Left ventricle myocardium superior (tissue), 1 donor: ENCODE results near the gene SLC25A48. TPM values are rescaled to one million over a fixed set of nuclear protein-coding genes. Genes with fewer than 3 reads are reported as not detected.

ENCODE experiments used
- ATAC-seq: fragments of 200-7000 bp; cut with Tn5 transposase; one replicate; pipeline ENCODE4 v1.9.1; 2020; ENCODE audit warnings: mild to moderate bottlenecking, moderate library complexity
- DNase-seq: peaks from one replicate; pipeline ENCODE4 v3.0.0-alpha.2; 2020
- intact Hi-C: fragments of 100-400 bp; cut with micrococcal nuclease; formaldehyde crosslinking; loops from one replicate; pipeline ENCODE4 v1.11.0; 2022
- total RNA-seq: library from RNA; stranded (reverse); fragmentation: NEBNext Ultra II Directional; extraction: Animal tissue kit (Norgen Biotek cat#: 25700); gene quantifications from one replicate; pipeline ENCODE4 v1.2.1, GENCODE V29; 2021
- donor health status: DM: no; HTN: yes; CAD: no; lungs with severe emphysema.

Gene SLC25A48
- total RNA-seq, 1 donor from 2014 or later, result 0.40 TPM

DNA sequence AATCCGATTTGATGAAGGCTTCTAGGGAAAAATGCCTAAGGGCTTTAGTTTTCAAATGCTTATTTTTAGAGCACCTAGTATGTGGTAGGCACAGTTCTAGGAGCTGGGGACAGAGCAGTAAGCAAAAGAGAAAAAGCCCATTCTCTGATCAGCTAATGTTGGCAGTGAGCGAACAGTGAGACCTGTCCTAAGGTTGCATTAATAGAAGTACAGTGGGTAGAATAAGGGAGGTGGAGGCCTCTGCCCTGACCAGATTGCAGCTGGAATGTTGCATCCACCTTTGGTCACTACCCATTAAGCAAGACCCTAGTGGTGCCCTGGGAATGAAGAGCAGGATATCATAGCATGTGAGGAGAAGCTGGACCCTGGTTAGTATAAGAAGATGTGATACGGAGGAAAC lies 41.1 kb downstream of the SLC25A48 start:
- ATAC-seq (no peak), DNase-seq (no peak)
- intact Hi-C loops, result no loop called here

DNA sequence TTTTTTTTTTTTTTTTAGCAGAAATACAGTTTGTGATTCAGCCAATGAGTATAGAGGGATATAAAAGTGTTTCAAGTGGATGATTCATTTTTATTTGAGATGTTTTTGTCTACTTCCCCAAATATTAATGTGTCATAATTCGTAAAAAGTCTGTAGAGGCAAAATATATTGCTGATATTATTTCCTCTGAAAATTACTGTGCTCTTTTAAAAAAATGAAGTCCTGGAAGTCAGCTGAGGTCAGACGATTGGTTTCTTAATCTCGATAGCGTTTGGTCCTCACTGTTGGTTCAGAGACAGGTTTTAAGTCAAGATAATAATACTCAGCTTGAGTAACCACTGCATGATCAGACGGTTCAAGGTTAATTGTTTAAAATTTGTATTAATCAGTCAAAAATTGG lies 41.7 kb downstream of the SLC25A48 start:
- no peak for DNase-seq
- intact Hi-C loops, result no loop called here
- ATAC-seq, result no peak

DNA sequence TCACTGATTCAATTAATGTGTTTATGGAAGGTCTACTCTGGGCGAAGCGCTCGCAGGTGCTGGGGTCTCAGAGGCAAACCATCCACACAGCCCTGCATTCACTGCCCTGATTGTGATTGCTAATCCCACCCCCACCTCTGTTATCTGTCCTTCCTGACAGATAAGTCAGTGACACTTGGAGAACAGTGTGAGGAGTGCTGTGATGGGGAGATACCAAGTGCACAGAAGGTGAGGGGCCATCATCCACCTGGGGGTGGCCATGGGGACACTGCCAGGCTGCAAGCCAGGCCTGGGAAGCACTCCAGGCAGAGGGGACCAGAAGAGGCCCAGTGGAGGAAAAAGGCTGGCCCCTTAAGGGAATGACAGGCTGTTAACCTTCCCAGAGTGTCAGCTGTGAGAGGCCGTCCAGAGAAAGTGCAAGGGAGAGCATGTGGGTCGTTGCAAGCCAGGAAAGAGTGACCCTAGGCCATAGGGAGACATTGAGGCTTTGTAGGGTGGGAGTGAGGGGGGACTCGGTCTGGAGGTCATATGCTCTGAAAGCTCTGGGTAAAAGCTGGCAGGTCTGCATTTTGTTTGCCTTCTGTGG lies 43.2 kb downstream of the SLC25A48 start:
- intact Hi-C loops, result no loop called here
- DNase-seq (no peak), ATAC-seq (no peak)

- ATAC-seq, result peak; percentile 30
- intact Hi-C loops, result no loop called here
- no peak for DNase-seq
Observed at GRCh38 chr5:135878156-135878620, 43.7 kb downstream of the SLC25A48 start.

DNA sequence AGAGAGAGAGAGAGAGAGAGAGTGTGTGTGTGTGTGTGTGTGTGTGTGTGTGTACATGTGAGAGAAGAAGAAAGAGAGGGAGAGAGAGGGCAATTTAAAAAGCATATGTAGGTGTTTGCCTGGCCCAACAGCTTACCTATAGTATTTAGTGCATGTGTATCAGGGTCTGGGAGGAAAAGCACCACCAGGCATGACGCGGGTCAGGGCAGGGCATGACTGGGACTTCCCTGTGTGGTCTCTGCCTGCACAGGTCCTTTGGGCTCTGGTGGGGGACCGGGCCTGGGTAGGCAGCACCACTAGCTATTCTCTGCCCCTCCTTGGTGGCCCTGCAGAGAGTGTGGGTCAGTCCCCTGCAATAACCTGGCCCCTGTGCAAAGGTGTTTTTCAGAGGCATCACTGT lies 45.1 kb downstream of the SLC25A48 start:
- DNase-seq, result no peak
- intact Hi-C loops, result no loop called here
- ATAC-seq, result no peak

GRCh38 chr5:135880278-135880677 lies 45.8 kb downstream of the SLC25A48 start:
- intact Hi-C loops, result no loop called here
- ATAC-seq, result no peak

GRCh38 chr5:135880801-135881200 lies 46.3 kb downstream of the SLC25A48 start:
- intact Hi-C loops, result no loop called here
- no peak for DNase-seq

More at GRCh38 chr5:135880278-135880677, 45.8 kb downstream of the SLC25A48 start:
- DNase-seq, result no peak

DNA sequence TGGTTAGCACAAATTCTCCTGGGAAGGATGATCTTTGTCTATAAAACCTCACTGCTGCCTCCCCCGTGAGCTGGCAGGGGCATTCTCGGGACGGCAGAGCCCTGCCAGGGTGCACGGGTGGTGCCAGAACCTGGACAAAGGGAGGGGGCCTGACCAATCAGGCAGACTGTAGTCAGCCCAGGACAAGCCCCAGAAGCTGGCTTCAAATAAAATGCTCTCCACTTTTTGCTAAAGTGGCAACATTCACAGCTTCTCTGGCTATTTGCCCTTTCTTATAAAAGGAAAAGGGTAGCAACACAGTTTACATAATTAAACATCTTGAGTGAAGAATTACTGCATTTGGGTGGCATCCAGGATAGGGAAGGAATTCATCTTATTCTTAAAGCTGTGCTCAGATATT lies 46.8 kb downstream of the SLC25A48 start:
- DNase-seq, result no peak
- intact Hi-C loops, result no loop called here
- no peak for ATAC-seq

More at GRCh38 chr5:135880801-135881200, 46.3 kb downstream of the SLC25A48 start:
- no peak for ATAC-seq

DNA sequence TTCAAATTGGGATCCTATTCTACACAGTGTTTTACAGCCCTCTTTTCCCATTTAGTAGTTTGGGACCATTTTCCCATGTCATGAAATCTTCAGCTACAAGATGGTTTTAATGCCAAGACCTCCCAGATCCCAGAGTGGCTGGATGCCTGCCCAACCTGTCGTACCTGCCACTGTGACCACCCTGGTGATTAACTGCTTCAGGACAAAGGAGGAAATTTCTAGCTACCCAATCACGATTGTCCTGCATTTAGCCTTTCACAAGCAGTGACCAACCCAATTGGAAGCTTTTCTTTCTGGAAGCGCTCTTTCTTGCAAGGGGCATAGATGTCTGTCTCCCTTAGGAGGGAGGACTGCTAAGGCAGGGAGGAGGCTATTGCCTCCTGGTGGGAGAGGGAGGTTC lies 47.4 kb downstream of the SLC25A48 start:
- intact Hi-C loops, result no loop called here
- ATAC-seq (no peak), DNase-seq (no peak)

DNA sequence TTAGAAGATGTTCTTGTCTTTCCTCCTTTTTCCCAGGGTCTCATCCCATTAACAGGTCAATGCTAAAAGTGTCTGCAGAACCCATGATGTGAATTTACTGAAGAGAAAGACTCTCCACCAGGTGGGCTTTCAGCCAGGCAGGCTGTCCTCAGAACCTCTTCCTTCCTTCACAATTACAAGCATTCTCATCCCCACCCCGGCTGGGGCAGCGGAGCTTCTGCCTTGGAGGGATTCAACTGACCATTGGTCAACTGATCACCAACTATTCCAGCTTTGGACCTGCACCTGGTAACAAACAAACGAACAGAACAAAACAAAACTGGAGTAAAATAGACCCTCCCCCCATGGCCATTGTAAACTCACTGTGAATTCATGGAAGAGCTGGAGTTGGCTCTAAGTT lies 48.6 kb downstream of the SLC25A48 start:
- no peak for ATAC-seq
- intact Hi-C loops, result no loop called here
- no peak for DNase-seq

GRCh38 chr5:135883441-135883840 lies 49.0 kb downstream of the SLC25A48 start:
- no peak for DNase-seq
- ATAC-seq, result no peak
- intact Hi-C loops, result no loop called here

DNA sequence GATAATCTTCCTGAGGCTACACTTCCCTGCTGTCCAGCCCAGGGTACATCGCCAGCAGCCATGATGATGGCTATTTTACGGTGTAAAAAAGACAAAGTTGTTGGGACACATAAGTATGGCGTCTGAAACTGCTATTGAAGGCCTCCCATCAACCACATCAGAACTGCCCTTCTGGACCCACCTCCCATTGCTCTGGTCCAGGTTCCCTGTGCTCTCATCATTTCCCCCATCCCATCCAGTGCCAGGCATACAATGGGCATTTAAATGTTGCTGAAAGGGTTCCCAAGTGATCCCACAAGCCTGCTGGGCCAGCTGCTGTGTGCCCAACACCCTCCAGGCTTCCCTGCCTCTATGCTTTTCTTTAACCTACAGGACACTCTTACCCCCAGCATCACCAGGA lies 50.6 kb downstream of the SLC25A48 start:
- ATAC-seq, result no peak
- no peak for DNase-seq
- intact Hi-C loops, result loop anchor here (5.0 kb wide), 1 partner anchor 327 kb away; no protein-coding TSS in a partner anchor

- intact Hi-C loops, result loop anchor here (5.0 kb wide), 1 partner anchor 326 kb away; no protein-coding TSS in a partner anchor
- no peak for DNase-seq
- ATAC-seq, result no peak
Observed at GRCh38 chr5:135886136-135886535, 51.7 kb downstream of the SLC25A48 start.

GRCh38 chr5:135887447-135887864 lies 53.0 kb downstream of the SLC25A48 start:
- peak; percentile 41 for DNase-seq
- peak; percentile 87 for ATAC-seq
- intact Hi-C loops, result loop anchor here (5.0 kb wide), 1 partner anchor 325 kb away; no protein-coding TSS in a partner anchor

GRCh38 chr5:135887881-135888614 lies 53.6 kb downstream of the SLC25A48 start:
- intact Hi-C loops, result loop anchor here (5.0 kb wide), 1 partner anchor 324 kb away; no protein-coding TSS in a partner anchor
- peak; percentile 32 for ATAC-seq
- no peak for DNase-seq

DNA sequence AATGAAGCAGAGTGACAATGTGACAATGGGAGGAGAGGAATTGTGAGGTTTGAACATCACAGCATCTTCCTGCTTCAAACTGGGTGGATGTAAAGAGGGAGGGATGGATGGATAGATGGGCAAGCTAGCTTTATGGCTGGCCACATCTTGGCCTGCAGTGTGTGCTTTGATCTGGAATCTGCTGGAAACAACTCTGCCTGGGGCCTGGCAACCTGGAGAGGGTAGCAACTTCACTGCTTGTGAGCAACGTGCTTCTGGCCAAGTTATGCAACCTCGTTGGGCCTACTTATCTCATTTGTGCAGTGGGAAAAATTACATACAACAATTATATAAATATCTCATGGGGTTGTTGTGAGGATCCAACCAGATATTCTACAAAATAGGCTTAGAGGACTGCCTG lies 55.8 kb downstream of the SLC25A48 start:
- intact Hi-C loops, result no loop called here
- DNase-seq (no peak), ATAC-seq (peak; percentile 75)

GRCh38 chr5:135890867-135891266 lies 56.4 kb downstream of the SLC25A48 start:
- intact Hi-C loops, result no loop called here
- ATAC-seq, result no peak
- no peak for DNase-seq

DNA sequence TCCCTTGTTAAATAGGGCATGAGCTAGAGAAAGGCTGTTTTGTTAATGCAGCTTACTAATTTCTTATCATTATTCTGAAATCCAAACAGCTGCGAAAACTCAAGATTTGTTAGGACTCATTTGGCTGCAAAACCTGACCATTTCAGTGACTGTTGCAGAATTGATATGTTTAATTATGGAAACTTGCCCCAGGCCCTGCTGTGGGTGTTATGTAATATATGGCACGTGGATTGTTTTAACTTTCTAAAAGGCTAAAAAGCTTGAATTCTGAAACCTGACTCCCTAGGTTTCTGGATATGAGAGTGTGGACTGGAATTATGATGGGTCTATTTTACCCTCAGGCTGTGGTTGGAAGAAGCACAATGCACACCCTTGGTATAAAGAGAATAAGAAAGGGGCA lies 56.8 kb downstream of the SLC25A48 start:
- DNase-seq, result no peak
- intact Hi-C loops, result no loop called here
- ATAC-seq, result no peak

GRCh38 chr5:135891791-135892190 lies 57.3 kb downstream of the SLC25A48 start:
- ATAC-seq, result no peak
- intact Hi-C loops, result no loop called here
- no peak for DNase-seq

DNA sequence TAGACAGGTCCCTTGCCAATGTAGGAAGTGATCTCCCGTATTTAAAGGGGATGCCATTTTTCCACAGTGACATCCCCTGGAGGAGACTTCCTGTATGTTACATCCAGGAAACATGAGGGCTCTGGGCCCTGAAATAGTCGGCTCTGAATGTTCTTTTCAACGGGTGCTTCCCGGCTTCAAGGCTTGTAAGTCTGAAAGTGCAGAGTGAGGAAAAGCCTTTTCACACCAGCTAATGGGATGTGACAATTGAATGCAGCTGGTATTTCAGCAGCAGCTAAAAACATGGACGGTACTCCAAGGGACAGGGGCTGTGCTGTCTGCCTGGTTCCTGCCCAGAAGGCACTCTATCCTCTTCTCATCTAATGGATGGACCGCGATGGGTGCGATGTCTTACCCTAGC lies 59.8 kb downstream of the SLC25A48 start:
- intact Hi-C loops, result no loop called here
- ATAC-seq (no peak), DNase-seq (no peak)

DNA sequence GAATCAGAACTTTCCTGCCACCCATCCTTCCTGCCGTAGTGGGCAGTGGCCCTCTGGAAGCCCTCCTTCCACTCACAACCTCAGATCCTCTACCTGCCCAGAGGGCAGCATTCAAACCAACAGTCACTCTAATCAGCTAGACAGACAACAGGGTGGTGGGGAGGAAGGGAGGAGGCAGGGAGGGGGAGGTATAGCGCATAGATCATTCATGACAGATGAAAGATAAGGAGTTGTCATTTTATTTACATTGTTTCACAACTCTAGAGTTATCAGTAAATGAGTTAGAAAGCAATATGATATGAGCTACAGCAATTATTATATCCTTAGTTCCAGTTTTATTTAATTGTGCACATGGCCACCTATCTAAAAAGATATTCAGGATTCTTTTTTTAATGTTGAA lies 60.3 kb downstream of the SLC25A48 start:
- intact Hi-C loops, result no loop called here
- DNase-seq (no peak), ATAC-seq (no peak)
